Kidney (tissue), 14 donors: ENCODE data around the gene MTF1. TPM values are rescaled to one million over a fixed set of nuclear protein-coding genes. Genes with fewer than 3 reads are reported as not detected.

ENCODE experiments used
- DNase-seq, 5 donors: peaks; one replicate each; pipeline ENCODE4 v3.0.0-alpha.2; 2013 to 2020
- FAIRE-seq: peaks from 2 replicates; lab custom pipeline; 2012; peaks lifted over from hg19 to GRCh38; lab: Jason Lieb, UNC
- H3K27ac ChIP-seq, 2 donors: one replicate each; pipeline ENCODE4 v1.7.0; 2013; ENCODE audit warnings: low read depth in 2 of 2, low read length in 2 of 2, inconsistent platforms in 1 of 2
- H3K27me3 ChIP-seq: one replicate; pipeline ENCODE4 v1.7.1; 2013; ENCODE audit warnings: low read length, inconsistent platforms; ENCODE audit not compliant: control insufficient read depth, insufficient read depth
- H3K36me3 ChIP-seq, 3 donors: one replicate each; pipeline versions ENCODE4 v1.7.0 to v1.7.1; 2013; ENCODE audit warnings: low read length in 3 of 3, control low read depth in 1 of 3, inconsistent platforms in 1 of 3; ENCODE audit not compliant: insufficient read depth in 3 of 3, control insufficient read depth in 2 of 3
- H3K4me1 ChIP-seq, 3 donors: one replicate each; pipeline versions ENCODE4 v1.7.0 to v1.7.1; 2013; ENCODE audit warnings: low read length in 3 of 3, inconsistent platforms in 1 of 3, low read depth in 1 of 3; ENCODE audit not compliant: control insufficient read depth in 2 of 3, insufficient read depth in 2 of 3
- H3K4me3 ChIP-seq, 3 donors: one replicate each; pipeline versions ENCODE4 v1.7.0 to v1.8.1; 2013; ENCODE audit warnings: low read length in 3 of 3, control low read depth in 1 of 3, inconsistent platforms in 1 of 3
- H3K9ac ChIP-seq, 3 donors: one replicate each; pipeline versions ENCODE4 v1.7.0 to v1.7.1; 2013; ENCODE audit warnings: low read length in 3 of 3, control low read depth in 1 of 3, inconsistent platforms in 1 of 3
- H3K9me3 ChIP-seq, 3 donors: one replicate each; pipeline versions ENCODE4 v1.7.0 to v1.7.1; 2013; ENCODE audit warnings: low read length in 3 of 3, control low read depth in 1 of 3, inconsistent platforms in 1 of 3; ENCODE audit not compliant: control insufficient read depth in 2 of 3, insufficient read depth in 1 of 3
- intact Hi-C: fragments of 100-400 bp; cut with DNase I; formaldehyde crosslinking; loops from one replicate; pipeline ENCODE4 v1.11.1; 2022
- polyA plus RNA-seq: library from polyadenylated mRNA; stranded (reverse); fragments of 350-450 nt; fragmentation: Illumina TruSeq; extraction: RNeasy Lipid Tissue Mini Kit (QIAGEN cat#74804); gene quantifications from one replicate; pipeline ENCODE4 v1.2.3, GENCODE V29; 2014; ENCODE audit warnings: low read depth, low replicate concordance; ENCODE audit not compliant: insufficient read depth
- total RNA-seq: library from RNA; stranded (reverse); fragmentation: NEBNext Ultra II Directional; extraction: Animal tissue kit (Norgen Biotek cat#: 25700); gene quantifications from one replicate; pipeline ENCODE4 v1.2.1, GENCODE V29; 2021
- TF ChIP-seq, protein P1 (sequence below): IDR thresholded peaks from 3 replicates; pipeline ENCODE4 v1.5.1; 2012; ENCODE audit warnings: mild to moderate bottlenecking, moderate library complexity, borderline replicate concordance; ENCODE audit not compliant: insufficient read depth; ENCODE audit errors: extremely low read depth
- donor health status: control.
- donor health status: control.
- donor health status: control.
- donor health status: control.
- donor health status: control.
- donor health status: DM: yes; HTN: yes; CAD: no.
- donor health status: Normal renal cell carcinoma (clear cell type).

MTF1 gene
- total and polyA plus RNA-seq, 2 donors from 2014 or later: 2.2 to 26.7 TPM

DNA sequence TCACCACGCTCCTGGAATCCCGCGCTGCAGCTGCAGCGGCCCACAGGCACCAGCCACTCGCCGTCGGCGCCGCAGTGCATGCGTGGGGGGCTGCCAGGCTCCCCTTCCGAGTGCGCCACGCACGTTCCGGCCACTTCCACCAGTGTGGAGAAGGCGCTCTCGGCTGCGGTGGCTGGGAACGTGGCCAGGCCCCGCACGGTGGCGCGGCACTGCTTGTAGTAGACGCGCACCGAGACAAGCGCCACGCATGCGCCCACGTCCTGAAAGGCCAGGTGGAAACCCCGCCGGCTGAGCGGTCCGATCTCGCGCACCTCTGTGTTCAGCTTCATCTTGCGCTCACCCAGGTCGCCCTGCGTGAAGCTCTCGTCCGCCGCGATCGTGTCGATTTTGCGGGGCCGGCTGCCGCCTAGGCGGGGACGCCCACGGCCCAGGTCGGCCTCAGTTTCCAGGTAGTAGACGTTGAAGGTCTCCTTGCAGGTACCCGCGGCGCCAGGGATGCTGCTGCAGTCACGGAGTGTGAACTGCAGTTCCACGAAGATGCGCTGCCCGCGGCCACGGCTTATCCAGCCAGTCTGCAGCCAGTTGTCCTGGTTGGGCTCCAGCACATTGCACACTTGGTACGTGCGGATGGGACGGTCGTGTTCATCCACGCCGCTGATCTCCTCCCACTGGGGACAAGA is 97.8 kb downstream of the MTF1 start:
- Histone ChIP-seq H3K4me3 (no peak overlapping the region), H3K36me3 (no peaks in the 10 kb centered on the region), H3K9me3 (no peaks in the 10 kb centered on the region), H3K4me1 (no peaks in the 10 kb centered on the region), H3K9ac (no peak overlapping the region), H3K27ac (no peak overlapping the region), H3K27me3 (peaks cover 14% of the 10 kb centered on the region)
- DNase-seq (peak in 1 of 5 donors; percentile 65), FAIRE-seq (no peak)
- TF ChIP-seq, protein P1, sequence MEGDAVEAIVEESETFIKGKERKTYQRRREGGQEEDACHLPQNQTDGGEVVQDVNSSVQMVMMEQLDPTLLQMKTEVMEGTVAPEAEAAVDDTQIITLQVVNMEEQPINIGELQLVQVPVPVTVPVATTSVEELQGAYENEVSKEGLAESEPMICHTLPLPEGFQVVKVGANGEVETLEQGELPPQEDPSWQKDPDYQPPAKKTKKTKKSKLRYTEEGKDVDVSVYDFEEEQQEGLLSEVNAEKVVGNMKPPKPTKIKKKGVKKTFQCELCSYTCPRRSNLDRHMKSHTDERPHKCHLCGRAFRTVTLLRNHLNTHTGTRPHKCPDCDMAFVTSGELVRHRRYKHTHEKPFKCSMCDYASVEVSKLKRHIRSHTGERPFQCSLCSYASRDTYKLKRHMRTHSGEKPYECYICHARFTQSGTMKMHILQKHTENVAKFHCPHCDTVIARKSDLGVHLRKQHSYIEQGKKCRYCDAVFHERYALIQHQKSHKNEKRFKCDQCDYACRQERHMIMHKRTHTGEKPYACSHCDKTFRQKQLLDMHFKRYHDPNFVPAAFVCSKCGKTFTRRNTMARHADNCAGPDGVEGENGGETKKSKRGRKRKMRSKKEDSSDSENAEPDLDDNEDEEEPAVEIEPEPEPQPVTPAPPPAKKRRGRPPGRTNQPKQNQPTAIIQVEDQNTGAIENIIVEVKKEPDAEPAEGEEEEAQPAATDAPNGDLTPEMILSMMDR: no peak
- intact Hi-C loops: no loop called here

Other genes starting within 250 kb of the MTF1 start
- gene RSPO1, start 224.7 kb downstream of the MTF1 start, total RNA-seq: 0.19 TPM
- gene RSPO1, start 224.7 kb downstream of the MTF1 start, polyA plus RNA-seq: 0.26 TPM
- 1.0 TPM for gene CDCA8, start 167.1 kb downstream of the MTF1 start, total RNA-seq
- 0.71 TPM for gene CDCA8, start 167.1 kb downstream of the MTF1 start, polyA plus RNA-seq
- gene EPHA10, start 94.5 kb downstream of the MTF1 start, total RNA-seq: 0.88 TPM
- gene EPHA10, start 94.5 kb downstream of the MTF1 start, polyA plus RNA-seq: not detected
- gene MANEAL, start 65.7 kb downstream of the MTF1 start, total RNA-seq: 4.7 TPM
- 4.6 TPM for gene MANEAL, start 65.7 kb downstream of the MTF1 start, polyA plus RNA-seq
- gene C1orf122, start 51.8 kb downstream of the MTF1 start, total RNA-seq: 37.2 TPM
- 147 TPM for gene C1orf122, start 51.8 kb downstream of the MTF1 start, polyA plus RNA-seq
- gene YRDC, start 51.4 kb downstream of the MTF1 start, total RNA-seq: 9.0 TPM
- gene YRDC, start 51.4 kb downstream of the MTF1 start, polyA plus RNA-seq: 11.0 TPM
- 32.9 TPM for gene INPP5B, start 87.5 kb upstream of the MTF1 start, total RNA-seq
- 8.4 TPM for gene INPP5B, start 87.5 kb upstream of the MTF1 start, polyA plus RNA-seq
- 50.7 TPM for gene SF3A3, start 130.4 kb upstream of the MTF1 start, total RNA-seq
- 28.7 TPM for gene SF3A3, start 130.4 kb upstream of the MTF1 start, polyA plus RNA-seq
- 19.6 TPM for gene FHL3, start 145.9 kb upstream of the MTF1 start, total RNA-seq
- gene FHL3, start 145.9 kb upstream of the MTF1 start, polyA plus RNA-seq: 8.2 TPM
- gene UTP11, start 153.1 kb upstream of the MTF1 start, total RNA-seq: 26.2 TPM
- 24.2 TPM for gene UTP11, start 153.1 kb upstream of the MTF1 start, polyA plus RNA-seq
- gene POU3F1, start 187.2 kb upstream of the MTF1 start, total RNA-seq: not detected
- gene POU3F1, start 187.2 kb upstream of the MTF1 start, polyA plus RNA-seq: not detected